ENCODE measurements around the gene ZNF407.

ZNF407 gene

DNA sequence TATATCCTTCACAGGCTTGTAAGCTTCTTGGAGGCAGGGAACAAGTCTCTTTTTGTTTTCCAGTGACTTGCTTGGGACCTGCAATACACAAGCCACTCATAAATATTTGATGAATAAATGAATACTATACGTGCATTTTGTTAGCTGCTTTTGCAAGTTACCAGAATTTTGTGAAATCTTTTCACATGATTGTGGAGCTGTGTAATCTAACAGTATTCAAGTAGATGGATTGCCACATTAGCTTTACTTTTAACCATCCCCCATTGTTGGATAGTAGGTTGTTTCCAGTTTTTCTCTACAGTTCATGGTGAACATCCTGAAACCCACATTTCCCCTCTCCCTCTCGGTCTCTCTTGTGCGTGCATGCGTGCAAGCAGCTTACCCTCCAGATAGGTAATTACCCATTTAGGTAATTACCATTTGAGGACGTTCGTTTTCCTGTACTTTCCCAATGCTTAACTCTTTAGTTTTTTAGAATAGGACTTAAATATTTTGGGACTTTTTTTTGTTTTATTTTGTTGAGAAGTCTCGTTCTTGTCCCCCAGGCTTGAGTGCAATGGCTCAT lies 12.5 kb downstream of the ZNF407 start:
- no peaks in the 10 kb centered on the region for H3K27me3 ChIP-seq (ENCODE audit: insufficient read depth, poor library complexity, severe bottlenecking)
- no peak for DNase-seq (ENCODE audit: low read depth in 1 of 2, low spot score in 1 of 2)
- TF ChIP-seq GABPA (IDR thresholded peaks at IDR 0.05; ENCODE audit: low read depth) (no peak), POLR2AphosphoS5 (IDR thresholded peaks at IDR 0.05; ENCODE audit: low read depth) (no peak), SPI1 (IDR thresholded peaks at IDR 0.05; ENCODE audit: borderline replicate concordance, low read depth) (no peak)
- TF ChIP-seq, protein P1, sequence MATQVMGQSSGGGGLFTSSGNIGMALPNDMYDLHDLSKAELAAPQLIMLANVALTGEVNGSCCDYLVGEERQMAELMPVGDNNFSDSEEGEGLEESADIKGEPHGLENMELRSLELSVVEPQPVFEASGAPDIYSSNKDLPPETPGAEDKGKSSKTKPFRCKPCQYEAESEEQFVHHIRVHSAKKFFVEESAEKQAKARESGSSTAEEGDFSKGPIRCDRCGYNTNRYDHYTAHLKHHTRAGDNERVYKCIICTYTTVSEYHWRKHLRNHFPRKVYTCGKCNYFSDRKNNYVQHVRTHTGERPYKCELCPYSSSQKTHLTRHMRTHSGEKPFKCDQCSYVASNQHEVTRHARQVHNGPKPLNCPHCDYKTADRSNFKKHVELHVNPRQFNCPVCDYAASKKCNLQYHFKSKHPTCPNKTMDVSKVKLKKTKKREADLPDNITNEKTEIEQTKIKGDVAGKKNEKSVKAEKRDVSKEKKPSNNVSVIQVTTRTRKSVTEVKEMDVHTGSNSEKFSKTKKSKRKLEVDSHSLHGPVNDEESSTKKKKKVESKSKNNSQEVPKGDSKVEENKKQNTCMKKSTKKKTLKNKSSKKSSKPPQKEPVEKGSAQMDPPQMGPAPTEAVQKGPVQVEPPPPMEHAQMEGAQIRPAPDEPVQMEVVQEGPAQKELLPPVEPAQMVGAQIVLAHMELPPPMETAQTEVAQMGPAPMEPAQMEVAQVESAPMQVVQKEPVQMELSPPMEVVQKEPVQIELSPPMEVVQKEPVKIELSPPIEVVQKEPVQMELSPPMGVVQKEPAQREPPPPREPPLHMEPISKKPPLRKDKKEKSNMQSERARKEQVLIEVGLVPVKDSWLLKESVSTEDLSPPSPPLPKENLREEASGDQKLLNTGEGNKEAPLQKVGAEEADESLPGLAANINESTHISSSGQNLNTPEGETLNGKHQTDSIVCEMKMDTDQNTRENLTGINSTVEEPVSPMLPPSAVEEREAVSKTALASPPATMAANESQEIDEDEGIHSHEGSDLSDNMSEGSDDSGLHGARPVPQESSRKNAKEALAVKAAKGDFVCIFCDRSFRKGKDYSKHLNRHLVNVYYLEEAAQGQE (IDR thresholded peaks at IDR 0.05; ENCODE audit: insufficient replicate concordance, low read depth), result no peak
- TF ChIP-seq, protein P2, sequence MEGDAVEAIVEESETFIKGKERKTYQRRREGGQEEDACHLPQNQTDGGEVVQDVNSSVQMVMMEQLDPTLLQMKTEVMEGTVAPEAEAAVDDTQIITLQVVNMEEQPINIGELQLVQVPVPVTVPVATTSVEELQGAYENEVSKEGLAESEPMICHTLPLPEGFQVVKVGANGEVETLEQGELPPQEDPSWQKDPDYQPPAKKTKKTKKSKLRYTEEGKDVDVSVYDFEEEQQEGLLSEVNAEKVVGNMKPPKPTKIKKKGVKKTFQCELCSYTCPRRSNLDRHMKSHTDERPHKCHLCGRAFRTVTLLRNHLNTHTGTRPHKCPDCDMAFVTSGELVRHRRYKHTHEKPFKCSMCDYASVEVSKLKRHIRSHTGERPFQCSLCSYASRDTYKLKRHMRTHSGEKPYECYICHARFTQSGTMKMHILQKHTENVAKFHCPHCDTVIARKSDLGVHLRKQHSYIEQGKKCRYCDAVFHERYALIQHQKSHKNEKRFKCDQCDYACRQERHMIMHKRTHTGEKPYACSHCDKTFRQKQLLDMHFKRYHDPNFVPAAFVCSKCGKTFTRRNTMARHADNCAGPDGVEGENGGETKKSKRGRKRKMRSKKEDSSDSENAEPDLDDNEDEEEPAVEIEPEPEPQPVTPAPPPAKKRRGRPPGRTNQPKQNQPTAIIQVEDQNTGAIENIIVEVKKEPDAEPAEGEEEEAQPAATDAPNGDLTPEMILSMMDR (IDR thresholded peaks at IDR 0.05; ENCODE audit: insufficient read depth, low read length), result no peak
- H3K27ac ChIP-seq (replicated peaks), result no peak overlapping the region; the same call in 1 of the 2 replicates
- H3K4me3 ChIP-seq (replicated peaks; ENCODE audit: insufficient read depth, low read length), result no peak overlapping the region

DNA sequence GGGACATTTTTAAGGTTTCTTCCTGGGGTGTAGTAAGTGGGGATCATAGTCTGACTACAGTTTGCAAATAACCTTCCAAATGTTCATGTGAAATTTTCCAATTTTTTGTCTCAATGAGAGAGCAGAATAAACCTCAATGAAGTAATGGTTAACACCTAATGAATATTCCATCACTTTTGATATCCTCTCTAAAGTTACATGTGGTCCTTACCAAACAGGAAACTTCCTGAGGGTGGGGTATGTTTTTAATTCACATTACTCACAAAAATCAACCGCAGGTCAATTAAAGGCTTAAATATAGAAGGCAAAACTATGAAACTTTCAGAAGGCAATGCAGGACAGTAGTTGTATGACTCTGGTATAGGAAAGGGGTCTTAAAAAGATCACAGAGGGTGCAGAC lies 13.2 kb downstream of the ZNF407 start:
- no peak for DNase-seq (ENCODE audit: low read depth in 1 of 2, low spot score in 1 of 2)
- TF ChIP-seq, protein P2 (IDR thresholded peaks at IDR 0.05; ENCODE audit: insufficient read depth, low read length), result no peak
- TF ChIP-seq, protein P1 (IDR thresholded peaks at IDR 0.05; ENCODE audit: insufficient replicate concordance, low read depth), result no peak
- TF ChIP-seq POLR2AphosphoS5 (IDR thresholded peaks at IDR 0.05; ENCODE audit: low read depth) (no peak), GABPA (IDR thresholded peaks at IDR 0.05; ENCODE audit: low read depth) (no peak), SPI1 (IDR thresholded peaks at IDR 0.05; ENCODE audit: borderline replicate concordance, low read depth) (no peak)
- H3K27me3 ChIP-seq (ENCODE audit: insufficient read depth, poor library complexity, severe bottlenecking), result no peaks in the 10 kb centered on the region
- no peak overlapping the region for H3K27ac ChIP-seq (replicated peaks)
- no peak overlapping the region for H3K4me3 ChIP-seq (replicated peaks; ENCODE audit: insufficient read depth, low read length)

DNA sequence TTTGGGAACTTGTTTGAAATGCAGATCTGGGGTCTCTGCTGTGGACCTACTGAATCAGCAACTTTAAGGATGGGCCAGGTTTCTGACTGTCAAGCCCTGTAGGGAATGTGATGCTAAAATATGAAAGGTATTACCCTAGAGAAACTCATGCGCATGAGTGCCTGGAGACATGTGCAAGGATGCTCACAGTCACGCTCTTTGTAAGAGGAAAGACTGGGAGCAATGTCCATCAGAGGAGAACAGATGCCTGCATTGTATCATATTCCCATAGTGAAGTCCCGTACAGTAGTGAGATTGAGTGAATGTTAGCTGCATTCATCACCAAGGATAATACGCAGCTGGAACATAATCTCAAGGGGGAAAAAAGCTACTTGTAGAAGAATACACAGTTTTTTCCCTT lies 14.1 kb downstream of the ZNF407 start:
- Histone ChIP-seq H3K27ac (replicated peaks) (no peak overlapping the region), H3K27me3 (ENCODE audit: insufficient read depth, poor library complexity, severe bottlenecking) (no peaks in the 10 kb centered on the region), H3K4me3 (replicated peaks; ENCODE audit: insufficient read depth, low read length) (no peak overlapping the region)
- DNase-seq (ENCODE audit: low read depth in 1 of 2, low spot score in 1 of 2), result no peak
- TF ChIP-seq, protein P2 (IDR thresholded peaks at IDR 0.05; ENCODE audit: insufficient read depth, low read length), result no peak
- no peak for TF ChIP-seq SPI1 (IDR thresholded peaks at IDR 0.05; ENCODE audit: borderline replicate concordance, low read depth)

DNA sequence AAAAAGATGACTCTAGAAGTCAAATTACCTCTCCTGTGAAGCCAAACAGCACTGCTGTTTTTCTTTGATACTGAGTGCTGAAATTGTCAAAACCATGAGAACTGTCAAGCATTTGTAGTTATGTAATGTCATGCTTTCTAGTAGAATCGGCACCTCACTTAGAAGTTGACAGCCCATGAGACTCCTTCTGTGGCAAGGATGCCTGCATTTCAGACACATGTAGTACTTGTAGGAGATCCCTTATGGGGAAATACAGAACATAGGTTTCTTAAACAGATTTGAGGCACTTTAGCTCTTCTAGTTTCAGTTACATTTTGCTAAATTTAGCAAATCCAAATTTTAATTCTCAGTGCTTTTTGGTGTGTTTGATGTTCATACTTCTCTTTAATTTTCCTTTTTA lies 15.7 kb downstream of the ZNF407 start:
- TF ChIP-seq, protein P1 (IDR thresholded peaks at IDR 0.05; ENCODE audit: insufficient replicate concordance, low read depth), result no peak
- no peak for TF ChIP-seq GABPA (IDR thresholded peaks at IDR 0.05; ENCODE audit: low read depth)
- no peak for TF ChIP-seq POLR2AphosphoS5 (IDR thresholded peaks at IDR 0.05; ENCODE audit: low read depth)
- TF ChIP-seq SPI1 (IDR thresholded peaks at IDR 0.05; ENCODE audit: borderline replicate concordance, low read depth), result no peak
- TF ChIP-seq, protein P2 (IDR thresholded peaks at IDR 0.05; ENCODE audit: insufficient read depth, low read length), result no peak
- H3K4me3 ChIP-seq (replicated peaks; ENCODE audit: insufficient read depth, low read length), result no peak overlapping the region
- peak in 1 of 2 experiments; percentile 31 for DNase-seq (ENCODE audit: low read depth in 1 of 2, low spot score in 1 of 2)
- H3K27me3 ChIP-seq (ENCODE audit: insufficient read depth, poor library complexity, severe bottlenecking), result no peaks in the 10 kb centered on the region
- no peak overlapping the region for H3K27ac ChIP-seq (replicated peaks)
